ENCODE results near the gene MBNL2. TPM values are rescaled to one million over a fixed set of nuclear protein-coding genes. Genes with fewer than 3 reads are reported as not detected.
A peak's percentile ranks its signal among the peaks of the same experiment; 100 is the strongest.

Gene MBNL2
- total RNA-seq, 2 donors from 2014 or later = 13.4 to 27.2 TPM

- no peak overlapping the region for H3K27ac Mint-ChIP-seq
- peak; percentile 69 for ATAC-seq (replicated peaks)
- no peaks in the 10 kb centered on the region for H3K27me3 Mint-ChIP-seq
- no peak overlapping the region for H3K4me3 Mint-ChIP-seq
- H3K36me3 Mint-ChIP-seq (ENCODE audit: low read depth) = peaks cover 36% of the 10 kb centered on the region
- H3K9me3 Mint-ChIP-seq = peaks cover 4% of the 10 kb centered on the region
- H3K4me1 Mint-ChIP-seq = peaks cover 13% of the 10 kb centered on the region
These were observed 163.7 kb downstream of the MBNL2 start for GRCh38 chr13:97385854-97386253.

- Mint-ChIP-seq H3K9me3 (peaks cover 4% of the 10 kb centered on the region), H3K27ac (no peak overlapping the region), H3K36me3 (ENCODE audit: low read depth) (peaks cover 40% of the 10 kb centered on the region), H3K4me1 (peaks cover 13% of the 10 kb centered on the region), H3K4me3 (no peak overlapping the region), H3K27me3 (no peaks in the 10 kb centered on the region)
- no peak for ATAC-seq (replicated peaks)
These were observed 164.8 kb downstream of the MBNL2 start for GRCh38 chr13:97386801-97387484.

GRCh38 chr13:97387485-97387839, 165.3 kb downstream of the MBNL2 start:
- no peak for ATAC-seq (replicated peaks)
- peaks cover 4% of the 10 kb centered on the region for H3K9me3 Mint-ChIP-seq

GRCh38 chr13:97387890-97388289, 165.8 kb downstream of the MBNL2 start:
- H3K9me3 Mint-ChIP-seq = peaks cover under 1% of the 10 kb centered on the region
- peaks cover 35% of the 10 kb centered on the region for H3K36me3 Mint-ChIP-seq (ENCODE audit: low read depth)
- H3K27me3 Mint-ChIP-seq = no peaks in the 10 kb centered on the region
- ATAC-seq (replicated peaks) = no peak
- peaks cover 11% of the 10 kb centered on the region for H3K4me1 Mint-ChIP-seq
- H3K4me3 Mint-ChIP-seq = no peak overlapping the region
- no peak overlapping the region for H3K27ac Mint-ChIP-seq

More at GRCh38 chr13:97387485-97387839, 165.3 kb downstream of the MBNL2 start:
- peaks cover 13% of the 10 kb centered on the region for H3K4me1 Mint-ChIP-seq
- H3K27me3 Mint-ChIP-seq = no peaks in the 10 kb centered on the region
- H3K4me3 Mint-ChIP-seq = no peak overlapping the region
- H3K27ac Mint-ChIP-seq = no peak overlapping the region
- peaks cover 36% of the 10 kb centered on the region for H3K36me3 Mint-ChIP-seq (ENCODE audit: low read depth)

GRCh38 chr13:97388373-97388772, 166.2 kb downstream of the MBNL2 start:
- Mint-ChIP-seq H3K4me3 (no peak overlapping the region), H3K4me1 (peaks cover 9% of the 10 kb centered on the region), H3K27ac (peak overlapping the region; percentile 31), H3K36me3 (ENCODE audit: low read depth) (peaks cover 36% of the 10 kb centered on the region), H3K9me3 (no peaks in the 10 kb centered on the region), H3K27me3 (no peaks in the 10 kb centered on the region)
- ATAC-seq (replicated peaks) = no peak

- H3K4me3 Mint-ChIP-seq = no peak overlapping the region
- no peaks in the 10 kb centered on the region for H3K27me3 Mint-ChIP-seq
- no peak for ATAC-seq (replicated peaks)
- H3K36me3 Mint-ChIP-seq (ENCODE audit: low read depth) = peaks cover 36% of the 10 kb centered on the region
- H3K4me1 Mint-ChIP-seq = peaks cover 5% of the 10 kb centered on the region
- H3K27ac Mint-ChIP-seq = no peak overlapping the region
- H3K9me3 Mint-ChIP-seq = no peaks in the 10 kb centered on the region
These were observed 168.9 kb downstream of the MBNL2 start for GRCh38 chr13:97390941-97391600.

GRCh38 chr13:97392020-97392419, 169.9 kb downstream of the MBNL2 start:
- no peaks in the 10 kb centered on the region for H3K27me3 Mint-ChIP-seq
- no peaks in the 10 kb centered on the region for H3K9me3 Mint-ChIP-seq
- no peaks in the 10 kb centered on the region for H3K4me1 Mint-ChIP-seq
- no peak overlapping the region for H3K4me3 Mint-ChIP-seq
- H3K36me3 Mint-ChIP-seq (ENCODE audit: low read depth) = peaks cover 36% of the 10 kb centered on the region
- no peak for ATAC-seq (replicated peaks)
- H3K27ac Mint-ChIP-seq = no peak overlapping the region

- Mint-ChIP-seq H3K9me3 (no peaks in the 10 kb centered on the region), H3K4me1 (no peaks in the 10 kb centered on the region), H3K27ac (no peak overlapping the region), H3K36me3 (ENCODE audit: low read depth) (peaks cover 25% of the 10 kb centered on the region), H3K27me3 (no peaks in the 10 kb centered on the region), H3K4me3 (no peak overlapping the region)
- no peak for ATAC-seq (replicated peaks)
These were observed 172.4 kb downstream of the MBNL2 start for GRCh38 chr13:97394542-97394941.

- H3K36me3 Mint-ChIP-seq (ENCODE audit: low read depth) = peaks cover 25% of the 10 kb centered on the region
- ATAC-seq (replicated peaks) = peak; percentile 28
- H3K9me3 Mint-ChIP-seq = no peaks in the 10 kb centered on the region
- no peak overlapping the region for H3K4me3 Mint-ChIP-seq
- H3K4me1 Mint-ChIP-seq = no peaks in the 10 kb centered on the region
- no peaks in the 10 kb centered on the region for H3K27me3 Mint-ChIP-seq
- no peak overlapping the region for H3K27ac Mint-ChIP-seq
These were observed 173.5 kb downstream of the MBNL2 start for GRCh38 chr13:97395447-97396136.

- Mint-ChIP-seq H3K9me3 (peaks cover 4% of the 10 kb centered on the region), H3K4me3 (no peak overlapping the region), H3K27ac (no peak overlapping the region), H3K27me3 (peaks cover under 1% of the 10 kb centered on the region), H3K4me1 (no peaks in the 10 kb centered on the region), H3K36me3 (ENCODE audit: low read depth) (peaks cover 15% of the 10 kb centered on the region)
- no peak for ATAC-seq (replicated peaks)
These were observed 175.1 kb downstream of the MBNL2 start for GRCh38 chr13:97397267-97397666.

GRCh38 chr13:97401421-97401820, 179.3 kb downstream of the MBNL2 start:
- no peaks in the 10 kb centered on the region for H3K4me1 Mint-ChIP-seq
- H3K27ac Mint-ChIP-seq = no peak overlapping the region
- H3K36me3 Mint-ChIP-seq (ENCODE audit: low read depth) = no peaks in the 10 kb centered on the region
- H3K4me3 Mint-ChIP-seq = no peak overlapping the region
- peaks cover 7% of the 10 kb centered on the region for H3K27me3 Mint-ChIP-seq
- ATAC-seq (replicated peaks) = no peak
- H3K9me3 Mint-ChIP-seq = peaks cover 4% of the 10 kb centered on the region

- H3K36me3 Mint-ChIP-seq (ENCODE audit: low read depth) = no peaks in the 10 kb centered on the region
- H3K4me3 Mint-ChIP-seq = no peak overlapping the region
- no peak for ATAC-seq (replicated peaks)
- peaks cover 4% of the 10 kb centered on the region for H3K9me3 Mint-ChIP-seq
- H3K4me1 Mint-ChIP-seq = no peaks in the 10 kb centered on the region
- H3K27ac Mint-ChIP-seq = no peak overlapping the region
- peaks cover 12% of the 10 kb centered on the region for H3K27me3 Mint-ChIP-seq
These were observed 182.0 kb downstream of the MBNL2 start for GRCh38 chr13:97403893-97404750.

- no peaks in the 10 kb centered on the region for H3K4me1 Mint-ChIP-seq
These were observed 185.4 kb downstream of the MBNL2 start for GRCh38 chr13:97407540-97407939.

GRCh38 chr13:97408938-97409337, 186.8 kb downstream of the MBNL2 start:
- Mint-ChIP-seq H3K4me3 (no peak overlapping the region), H3K9me3 (no peaks in the 10 kb centered on the region), H3K27ac (no peak overlapping the region), H3K27me3 (peaks cover 9% of the 10 kb centered on the region), H3K4me1 (no peaks in the 10 kb centered on the region), H3K36me3 (ENCODE audit: low read depth) (no peaks in the 10 kb centered on the region)
- ATAC-seq (replicated peaks) = no peak

More at GRCh38 chr13:97407540-97407939, 185.4 kb downstream of the MBNL2 start:
- H3K27ac Mint-ChIP-seq = no peak overlapping the region
- ATAC-seq (replicated peaks) = no peak
- no peak overlapping the region for H3K4me3 Mint-ChIP-seq
- peaks cover 9% of the 10 kb centered on the region for H3K27me3 Mint-ChIP-seq
- H3K9me3 Mint-ChIP-seq = no peaks in the 10 kb centered on the region
- H3K36me3 Mint-ChIP-seq (ENCODE audit: low read depth) = no peaks in the 10 kb centered on the region
